GM12801 (cell line): ENCODE results near the gene PNMA8B.

Source experiments
- TF ChIP-seq, protein P1 (sequence below): IDR thresholded peaks from one replicate; pipeline ENCODE4 v1.5.1; 2011; ENCODE audit warnings: control low read depth; ENCODE audit not compliant: insufficient read length; ENCODE audit errors: extremely low read depth

PNMA8B gene

DNA sequence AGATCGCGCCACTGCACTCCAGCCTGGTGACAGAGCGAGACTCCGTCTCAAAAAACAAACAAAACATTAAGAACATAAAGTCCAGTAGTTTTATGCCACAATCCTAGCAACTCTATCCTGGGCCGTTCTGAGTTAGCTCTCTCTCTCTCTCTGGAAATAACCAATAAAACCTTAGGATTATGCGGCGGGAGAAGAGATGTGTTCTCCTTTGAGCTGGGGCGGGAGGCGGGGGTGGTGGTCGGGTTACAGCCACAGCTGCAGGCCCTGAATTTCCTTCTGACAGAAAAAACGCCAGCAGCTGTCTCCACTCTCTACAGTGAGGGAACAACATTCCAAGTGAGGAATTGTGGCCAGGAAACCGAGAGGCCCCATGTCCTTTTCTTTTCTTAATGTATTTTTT is 15.3 kb downstream of the PNMA8B start:
- TF ChIP-seq, protein P1, sequence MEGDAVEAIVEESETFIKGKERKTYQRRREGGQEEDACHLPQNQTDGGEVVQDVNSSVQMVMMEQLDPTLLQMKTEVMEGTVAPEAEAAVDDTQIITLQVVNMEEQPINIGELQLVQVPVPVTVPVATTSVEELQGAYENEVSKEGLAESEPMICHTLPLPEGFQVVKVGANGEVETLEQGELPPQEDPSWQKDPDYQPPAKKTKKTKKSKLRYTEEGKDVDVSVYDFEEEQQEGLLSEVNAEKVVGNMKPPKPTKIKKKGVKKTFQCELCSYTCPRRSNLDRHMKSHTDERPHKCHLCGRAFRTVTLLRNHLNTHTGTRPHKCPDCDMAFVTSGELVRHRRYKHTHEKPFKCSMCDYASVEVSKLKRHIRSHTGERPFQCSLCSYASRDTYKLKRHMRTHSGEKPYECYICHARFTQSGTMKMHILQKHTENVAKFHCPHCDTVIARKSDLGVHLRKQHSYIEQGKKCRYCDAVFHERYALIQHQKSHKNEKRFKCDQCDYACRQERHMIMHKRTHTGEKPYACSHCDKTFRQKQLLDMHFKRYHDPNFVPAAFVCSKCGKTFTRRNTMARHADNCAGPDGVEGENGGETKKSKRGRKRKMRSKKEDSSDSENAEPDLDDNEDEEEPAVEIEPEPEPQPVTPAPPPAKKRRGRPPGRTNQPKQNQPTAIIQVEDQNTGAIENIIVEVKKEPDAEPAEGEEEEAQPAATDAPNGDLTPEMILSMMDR, result no peak

DNA sequence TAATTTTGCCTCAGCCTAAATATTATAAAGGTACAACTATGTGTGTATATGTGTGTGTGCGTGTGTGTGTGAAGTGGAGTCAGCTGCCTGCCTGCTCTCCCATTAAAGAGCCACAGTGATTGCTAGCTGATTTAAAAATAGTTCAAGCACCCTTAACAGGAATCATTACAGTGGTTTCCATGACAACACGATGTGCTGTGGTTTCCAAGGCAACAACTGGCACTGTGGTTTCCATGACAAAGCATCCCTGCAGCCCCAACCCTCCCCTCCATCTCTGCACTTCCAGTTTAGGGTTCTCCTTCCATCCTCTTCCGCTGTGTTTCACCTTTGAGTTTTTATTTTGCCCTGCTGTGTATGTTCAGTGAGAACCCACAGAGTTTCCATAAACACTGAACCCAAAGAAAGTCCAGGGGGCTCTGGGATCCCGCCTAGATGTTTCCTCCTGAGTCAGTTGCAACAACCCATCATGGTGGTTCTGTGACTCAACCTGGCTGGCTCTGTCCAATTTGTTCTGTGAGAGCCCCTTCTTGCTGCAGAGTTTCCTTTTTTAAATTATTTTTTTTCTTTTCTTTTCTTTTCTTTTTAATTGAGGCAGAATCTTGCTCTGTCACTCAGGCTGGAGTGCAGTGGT is 17.2 kb downstream of the PNMA8B start:
- TF ChIP-seq, protein P1, result no peak

DNA sequence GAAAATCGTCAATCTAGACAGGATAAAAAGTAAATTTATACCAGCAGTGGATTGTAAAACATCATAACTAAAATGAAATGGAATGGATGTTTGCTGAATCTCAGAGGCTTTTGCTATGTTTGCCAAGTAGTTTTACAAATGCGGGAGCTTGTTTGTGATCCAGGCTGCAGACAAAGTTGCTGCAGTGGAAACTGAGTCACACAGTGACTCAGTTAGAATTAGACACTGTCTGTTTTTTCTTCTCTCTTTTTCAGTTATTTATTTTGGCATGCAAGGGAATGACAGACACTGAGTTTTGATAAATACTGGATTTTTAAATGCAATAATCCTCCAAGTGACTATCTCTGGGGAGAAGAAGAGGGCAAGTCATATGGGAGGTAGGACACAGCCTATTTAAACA is 19.7 kb downstream of the PNMA8B start:
- TF ChIP-seq, protein P1, result no peak

DNA sequence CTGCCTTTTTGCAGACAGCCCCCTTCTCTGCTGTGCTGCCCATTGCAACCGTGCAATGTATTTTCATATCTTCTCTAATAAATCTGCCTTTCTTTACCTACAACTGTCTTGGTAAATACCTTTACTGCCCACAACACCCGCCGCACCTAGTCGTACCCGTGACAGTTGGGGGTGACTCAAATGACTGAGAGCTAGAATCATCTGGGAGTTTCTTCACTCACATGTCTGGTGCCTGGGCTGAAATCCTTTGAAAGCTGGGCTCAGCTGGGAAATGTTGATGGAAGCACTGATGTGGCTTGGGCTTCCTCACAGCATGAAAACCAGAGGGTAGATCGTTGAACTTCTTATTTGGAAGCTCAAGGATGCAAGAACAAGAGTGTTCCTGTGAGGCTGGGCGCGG is 21.5 kb downstream of the PNMA8B start:
- TF ChIP-seq, protein P1, result no peak

DNA sequence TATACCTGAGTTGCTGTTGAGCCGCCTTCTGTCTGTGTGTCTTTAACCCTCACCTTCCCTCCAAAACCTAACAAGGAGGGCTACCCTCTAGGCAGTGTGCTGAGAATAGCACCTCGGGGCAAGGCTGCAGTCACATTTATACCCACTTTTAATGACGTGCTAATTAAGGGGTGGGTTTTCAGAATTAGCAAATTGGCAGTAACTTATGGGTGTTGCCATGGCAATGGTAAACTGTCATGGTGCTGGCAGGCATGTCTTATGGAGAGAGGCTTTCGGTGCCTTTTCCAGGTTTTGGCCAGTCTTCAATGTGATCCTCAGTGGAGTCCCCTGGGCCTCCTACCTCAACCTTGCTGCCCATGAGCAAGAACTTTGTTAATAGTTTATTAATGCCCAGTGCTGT is 23.1 kb downstream of the PNMA8B start:
- TF ChIP-seq, protein P1, result no peak

DNA sequence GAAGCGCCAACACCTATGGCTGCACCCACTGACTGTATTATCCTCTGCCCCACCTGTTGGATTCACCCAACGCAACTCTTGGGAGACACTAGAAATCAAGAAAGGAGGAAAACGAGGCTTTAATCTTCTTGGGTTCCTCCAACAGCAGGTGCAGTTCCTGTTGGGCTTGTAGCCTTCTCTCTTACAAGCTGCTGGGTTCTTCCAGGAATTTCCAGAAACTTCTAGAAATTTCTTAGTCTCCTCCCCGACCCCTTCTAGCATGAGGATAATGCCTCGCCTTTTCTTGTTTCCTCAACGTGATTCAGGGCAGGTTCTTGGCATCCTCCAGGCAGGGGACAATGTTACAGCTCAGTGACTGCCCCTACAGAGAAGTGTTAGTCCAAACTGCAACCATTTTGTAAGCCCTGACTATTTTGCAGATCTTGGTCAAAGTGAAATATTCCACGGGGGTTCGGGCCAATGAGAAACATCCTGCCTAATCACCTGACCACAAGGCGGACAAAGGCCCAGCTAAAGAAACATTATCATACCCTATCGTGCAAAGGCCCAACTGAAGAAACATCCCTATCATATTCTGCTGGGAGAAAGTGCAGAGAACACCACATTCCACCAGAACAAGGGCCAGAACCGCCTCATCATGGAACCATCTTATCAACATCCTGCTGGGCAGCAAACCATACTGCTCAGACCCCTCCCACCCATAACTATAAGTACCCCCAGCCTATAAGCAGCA is 23.7 kb downstream of the PNMA8B start:
- TF ChIP-seq, protein P1, result no peak

DNA sequence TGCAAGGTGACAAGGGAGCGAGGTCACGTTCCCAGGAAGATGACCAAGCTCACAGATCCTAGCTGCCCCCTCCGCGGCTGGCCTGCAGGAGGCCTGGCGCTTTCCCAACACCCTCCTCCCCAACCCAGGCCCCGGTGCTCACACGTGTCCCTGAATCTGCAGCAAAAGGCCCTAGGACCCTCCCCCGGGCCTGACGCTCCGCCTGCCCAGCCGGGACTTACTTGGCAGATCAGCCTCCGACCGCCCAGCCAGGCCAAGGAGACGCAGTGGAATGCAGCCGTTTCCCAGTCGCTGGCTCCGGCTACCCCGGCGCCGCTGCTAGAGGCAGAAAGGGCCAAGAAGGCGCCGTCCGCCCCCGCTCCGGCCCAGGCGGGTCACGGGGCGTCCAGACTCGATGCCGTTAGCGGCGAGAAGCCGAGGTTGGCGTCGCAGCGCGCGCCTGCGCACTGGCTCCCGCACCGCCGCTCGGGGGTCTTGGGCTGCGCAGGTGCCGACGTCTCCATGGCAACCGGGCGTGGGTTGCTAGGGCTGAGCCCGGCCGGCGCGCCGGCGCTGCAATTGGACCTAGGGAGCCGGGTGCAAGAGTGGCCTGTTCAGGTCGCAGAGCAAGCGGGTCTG is 24.4 kb downstream of the PNMA8B start, which contains the start of gene PNMA8A:
Gene PNMA8A, minus strand, starts transcription at position 448 of the 618 bp plus-strand sequence. CDS start 528 bp downstream, outside the sequence.
- TF ChIP-seq, protein P1, result no peak
